AG04450 (cell line): Measurements from ENCODE around the gene LAPTM5. TPM values are rescaled to one million over a fixed set of nuclear protein-coding genes. Genes with fewer than 3 reads are reported as not detected.

Experiments
- CTCF ChIA-PET: fragments of 300-600, 350-600 bp; formaldehyde crosslinking; extraction: SDS; loops from one replicate; lab custom pipeline; 2022; ENCODE audit warnings: antibody characterized with exemption, inconsistent platforms; lab: Charles Lee
- POLR2A ChIA-PET: fragments of 350-600 bp; formaldehyde crosslinking; extraction: SDS; loops from one replicate; lab custom pipeline; 2021; ENCODE audit warnings: antibody characterized with exemption, inconsistent platforms; lab: Yijun Ruan, JAX
- DNase-seq: peaks from one replicate; pipeline ENCODE4 v3.0.0-alpha.2; 2011; ENCODE audit warnings: low read depth, low spot score
- H3K27ac ChIP-seq: one replicate; pipeline ENCODE4 v1.5.1; 2012; ENCODE audit warnings: low read depth, low read length, control low read depth
- H3K27me3 ChIP-seq: one replicate; pipeline ENCODE4 v1.6.0; 2012; ENCODE audit warnings: low read length; ENCODE audit not compliant: control insufficient read depth, insufficient read depth
- H3K4me3 ChIP-seq: 2 replicates; pipeline ENCODE4 v1.5.1; 2011; ENCODE audit warnings: mild to moderate bottlenecking, low read depth, low read length, control low read depth
- H3K9me3 ChIP-seq: 2 replicates; pipeline ENCODE4 v1.5.1; 2012; ENCODE audit warnings: low read length; ENCODE audit not compliant: control insufficient read depth, insufficient read depth
- CTCF ChIP-seq: IDR thresholded peaks from 2 replicates; pipeline ENCODE4 v1.5.1; 2011; ENCODE audit warnings: low read depth, low read length, control low read depth, inconsistent platforms
- polyA plus RNA-seq: library from polyadenylated mRNA; depleted of rRNA; stranded (reverse); fragments of >200 nt; gene quantifications from 2 replicates; pipeline ENCODE4 v1.2.3, GENCODE V29; 2011

Gene LAPTM5
- polyA plus RNA-seq, 1 experiment: 0.53 TPM

GRCh38 chr1:30721341-30721793 lies 36.2 kb downstream of the LAPTM5 start:
- peaks cover 5% of the 10 kb centered on the region; the same call in 1 of the 2 replicates for H3K9me3 ChIP-seq
- ChIA-PET POLR2A (no interaction called here), CTCF (interaction anchor here (1.3 to 14.3 kb wide), 7 partner anchors 12 to 207 kb away, joined by 3 to 516 read pairs (median 11); no protein-coding TSS in a partner anchor)
- H3K4me3 ChIP-seq: no peak overlapping the region
- TF ChIP-seq CTCF: no peak
- H3K27ac ChIP-seq: no peak overlapping the region
- H3K27me3 ChIP-seq: no peaks in the 10 kb centered on the region
- DNase-seq: no peak

GRCh38 chr1:30720271-30721223 lies 37.0 kb downstream of the LAPTM5 start:
- no peak for TF ChIP-seq CTCF
- Histone ChIP-seq H3K4me3 (no peak overlapping the region), H3K9me3 (peaks cover 11% of the 10 kb centered on the region), H3K27me3 (no peaks in the 10 kb centered on the region), H3K27ac (no peak overlapping the region)
- ChIA-PET CTCF (interaction anchor here (0.9 to 14.3 kb wide), 15 partner anchors 8 to 208 kb away, joined by 3 to 516 read pairs (median 7); partner anchors contain the start of gene LAPTM5), POLR2A (interaction anchor here (1.3 to 2.5 kb wide), 2 partner anchors 7 to 58 kb away, joined by 4 to 31 read pairs; no protein-coding TSS in a partner anchor)
- DNase-seq: no peak

GRCh38 chr1:30719406-30720270 lies 37.9 kb downstream of the LAPTM5 start:
- ChIA-PET CTCF (interaction anchor here (0.6 to 14.3 kb wide), 22 partner anchors 9 to 1018 kb away, joined by 3 to 516 read pairs (median 4); partner anchors contain the start of gene LAPTM5), POLR2A (interaction anchor here (0.6 to 2.5 kb wide), 4 partner anchors 8 to 1709 kb away, joined by 3 to 31 read pairs (median 4); partner anchors contain the start of gene MECR)
- no peak for DNase-seq
- H3K4me3 ChIP-seq: peak overlapping the region; percentile 66
- peak overlapping the region; percentile 99 for H3K27ac ChIP-seq
- peaks cover 15% of the 10 kb centered on the region for H3K9me3 ChIP-seq
- no peak for TF ChIP-seq CTCF
- H3K27me3 ChIP-seq: no peaks in the 10 kb centered on the region

- Histone ChIP-seq H3K9me3 (peaks cover 15% of the 10 kb centered on the region), H3K27me3 (no peaks in the 10 kb centered on the region), H3K27ac (peak overlapping the region; percentile 99), H3K4me3 (peak overlapping the region; percentile 66)
- POLR2A ChIA-PET: interaction anchor here (0.5 to 2.5 kb wide), 10 partner anchors 9 to 1708 kb away, joined by 3 to 31 read pairs (median 4); partner anchors contain the start of genes MECR and SRSF4
- peak; percentile 95 for DNase-seq
- CTCF ChIA-PET: interaction anchor here (0.6 to 14.3 kb wide), 30 partner anchors 10 to 1535 kb away, joined by 3 to 516 read pairs (median 4); partner anchors contain the start of gene LAPTM5
- TF ChIP-seq CTCF: peak; percentile 84
Measured at GRCh38 chr1:30718636-30719405, 38.8 kb downstream of the LAPTM5 start.
